Hematopoietic multipotent progenitor cell treated with erythropoietin and hydrocortisone succinate and interleukin-3 and kit ligand, for 6 days (in vitro differentiated cells): ENCODE data around the gene SEPTIN6.

Experiments used
- DNase-seq: peaks from one replicate; pipeline ENCODE4 v3.0.0-alpha.2; 2015

Gene SEPTIN6

GRCh38 chrX:119647552-119648420 is 45.2 kb downstream of the SEPTIN6 start:
- DNase-seq = no peak

GRCh38 chrX:119647089-119647488 is 45.9 kb downstream of the SEPTIN6 start:
- DNase-seq = no peak

- no peak for DNase-seq
These were observed 46.5 kb downstream of the SEPTIN6 start for GRCh38 chrX:119646515-119646914.

- DNase-seq = no peak
These were observed 49.3 kb downstream of the SEPTIN6 start for GRCh38 chrX:119643696-119644095.
